Muscle of back (tissue), 11 donors: ENCODE data around the gene ZNF407. TPM values are rescaled to one million over a fixed set of nuclear protein-coding genes. Genes with fewer than 3 reads are reported as not detected.

Source experiments
- DNase-seq, 3 donors: peaks; one replicate each; pipeline versions ENCODE4 v3.0.0 to v3.0.0-alpha.2; 2013
- polyA plus RNA-seq, 10 donors: library from polyadenylated mRNA; unstranded; fragments of 120-200 nt; gene quantifications; one replicate each; pipeline ENCODE4 v1.2.1, GENCODE V29; 2013; ENCODE audit not compliant: insufficient read length in 10 of 10

The ZNF407 gene
- polyA plus RNA-seq, 10 donors: 4.8 to 7.5 (median 6.0) TPM

GRCh38 chr18:75005626-75006025, 408.0 kb downstream of the ZNF407 start:
- no peak for DNase-seq

GRCh38 chr18:75008186-75008585, 410.5 kb downstream of the ZNF407 start:
- DNase-seq: no peak

- no peak for DNase-seq
Observed at GRCh38 chr18:75009296-75009695, 411.6 kb downstream of the ZNF407 start.

GRCh38 chr18:75009878-75010277, 412.2 kb downstream of the ZNF407 start:
- no peak for DNase-seq

GRCh38 chr18:75010278-75010677, 412.6 kb downstream of the ZNF407 start:
- peak in 2 of 3 donors; percentile 24 to 44 for DNase-seq

DNA sequence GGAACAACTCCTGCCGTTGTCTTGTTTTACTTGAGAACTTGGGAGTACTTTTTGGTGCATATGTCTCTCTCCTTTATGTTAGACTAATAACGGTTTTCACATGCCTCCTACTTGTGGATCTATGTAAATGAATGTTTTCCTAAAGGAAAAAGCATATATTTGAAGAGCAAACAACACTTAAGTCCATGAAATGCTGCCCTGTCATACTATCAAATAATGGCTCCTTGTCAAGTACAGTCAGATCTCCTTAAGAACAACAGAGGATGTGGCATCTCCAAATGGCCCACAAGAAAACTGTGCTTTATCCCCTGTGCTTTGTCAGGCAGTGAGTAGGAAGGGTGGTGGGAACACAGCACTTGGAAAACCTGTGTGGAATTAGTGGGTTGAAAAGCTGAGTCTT, 413.0 kb downstream of the ZNF407 start:
- no peak for DNase-seq

- DNase-seq: no peak
Observed at GRCh38 chr18:75016025-75016717, 418.5 kb downstream of the ZNF407 start.

GRCh38 chr18:75023473-75023872, 425.8 kb downstream of the ZNF407 start:
- no peak for DNase-seq

DNA sequence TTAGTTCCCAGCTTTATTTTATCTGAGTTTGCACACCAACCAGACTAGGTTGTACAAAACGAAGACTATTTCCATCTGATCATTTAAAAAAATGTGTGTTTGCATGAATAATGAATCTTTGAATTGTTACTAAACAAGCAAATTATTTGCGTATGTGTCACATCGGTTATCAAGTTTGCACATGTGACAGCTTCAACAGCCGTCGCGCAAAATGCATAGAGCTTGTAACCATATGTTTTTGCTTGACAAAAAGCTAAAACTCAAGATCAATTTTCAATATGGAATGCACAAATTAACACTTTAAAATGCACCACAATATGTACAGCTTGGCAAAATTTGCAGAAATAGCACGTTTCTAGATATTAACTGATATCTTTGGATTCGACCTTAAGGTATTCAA, 427.2 kb downstream of the ZNF407 start:
- no peak for DNase-seq

DNA sequence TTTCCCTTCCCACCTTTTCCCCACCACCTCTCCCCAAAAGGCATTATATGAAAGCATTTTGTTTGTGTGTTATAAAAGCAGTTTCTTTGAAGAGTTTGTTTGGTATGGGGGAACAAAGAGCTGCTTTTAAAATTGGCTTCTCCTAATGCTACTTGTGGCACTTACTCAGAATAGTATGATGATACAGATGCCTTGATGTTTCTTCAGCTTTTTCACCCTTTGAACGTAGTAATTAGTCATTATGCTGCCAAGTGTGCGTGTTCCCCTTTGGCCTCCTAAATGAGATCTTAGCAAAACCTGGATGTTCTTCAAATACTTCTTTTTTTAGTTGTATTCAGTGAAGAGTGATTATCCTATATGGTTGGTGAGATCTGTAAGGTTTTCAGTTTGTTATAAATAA, 427.9 kb downstream of the ZNF407 start:
- DNase-seq: no peak

- DNase-seq: no peak
Observed at GRCh38 chr18:75029481-75029880, 431.8 kb downstream of the ZNF407 start.

GRCh38 chr18:75031717-75032317, 434.1 kb downstream of the ZNF407 start:
- no peak for DNase-seq

DNA sequence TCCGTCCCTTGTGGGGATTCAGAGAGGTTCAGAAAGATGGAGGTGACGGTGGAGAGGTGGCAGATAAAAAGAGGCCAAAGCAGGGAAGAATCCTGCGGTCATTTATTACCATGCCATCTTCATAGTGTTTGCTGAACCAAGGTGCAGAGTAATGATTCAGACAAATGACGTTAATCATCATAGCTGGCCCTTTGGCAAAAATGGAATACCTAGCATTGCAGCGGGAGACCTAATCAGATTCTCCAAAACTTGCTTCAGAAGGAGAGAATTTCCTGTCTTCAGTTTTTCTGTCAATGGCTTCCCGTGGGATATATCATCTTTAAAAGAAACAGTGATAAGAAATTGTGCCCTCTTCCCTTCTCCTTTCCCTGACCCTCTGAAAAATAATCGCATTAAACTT, 435.8 kb downstream of the ZNF407 start:
- no peak for DNase-seq

- DNase-seq: no peak
Observed at GRCh38 chr18:75034937-75035336, 437.3 kb downstream of the ZNF407 start.

DNA sequence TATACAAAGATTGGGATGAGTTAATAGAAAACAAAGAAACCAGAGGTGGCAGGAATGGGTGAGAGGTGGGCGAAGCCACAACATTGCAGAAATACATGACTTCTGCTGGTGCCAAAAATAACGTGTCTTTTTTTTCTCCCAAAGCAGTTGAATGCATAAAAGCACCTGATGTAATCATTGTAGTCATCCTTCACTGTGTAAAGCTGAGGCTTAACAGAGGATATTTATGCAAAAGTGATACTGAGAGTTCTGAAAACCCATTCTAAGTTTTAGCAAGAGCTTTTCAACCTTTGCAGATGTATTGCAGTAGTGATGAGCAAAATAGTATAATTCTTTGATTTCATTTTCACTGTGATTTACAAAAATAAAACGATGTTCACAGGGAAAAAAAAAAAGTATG, 438.3 kb downstream of the ZNF407 start:
- no peak for DNase-seq

- DNase-seq: no peak
Observed at GRCh38 chr18:75036917-75037688, 439.4 kb downstream of the ZNF407 start.

- no peak for DNase-seq
Observed at GRCh38 chr18:75037689-75037955, 440.0 kb downstream of the ZNF407 start.

GRCh38 chr18:75041586-75041985, 443.9 kb downstream of the ZNF407 start:
- DNase-seq: peak in 1 of 3 donors; percentile 21

- no peak for DNase-seq
Observed at GRCh38 chr18:75043478-75043877, 445.8 kb downstream of the ZNF407 start.

DNA sequence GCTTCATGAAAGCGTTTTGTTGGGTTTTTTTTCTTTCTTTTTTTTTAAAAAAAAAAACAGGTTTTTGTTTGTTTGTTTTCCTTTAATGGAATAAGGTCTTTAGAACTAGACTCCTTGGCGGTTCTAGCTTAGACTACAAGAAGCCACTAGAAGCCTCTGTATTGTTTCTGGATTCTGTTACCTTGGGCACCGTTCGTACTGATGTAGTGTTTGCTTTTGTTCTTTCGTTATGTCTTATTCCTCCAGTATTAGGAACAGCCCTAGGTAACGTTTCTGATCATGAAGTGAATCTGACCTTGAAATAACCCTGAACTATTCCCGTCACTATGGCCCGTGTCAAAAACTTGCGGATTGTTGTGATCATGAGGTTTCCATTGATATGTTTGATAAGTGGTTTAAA, 446.6 kb downstream of the ZNF407 start:
- no peak for DNase-seq

- DNase-seq: no peak
Observed at GRCh38 chr18:75044791-75045190, 447.1 kb downstream of the ZNF407 start.

GRCh38 chr18:75045272-75045671, 447.6 kb downstream of the ZNF407 start:
- no peak for DNase-seq

DNA sequence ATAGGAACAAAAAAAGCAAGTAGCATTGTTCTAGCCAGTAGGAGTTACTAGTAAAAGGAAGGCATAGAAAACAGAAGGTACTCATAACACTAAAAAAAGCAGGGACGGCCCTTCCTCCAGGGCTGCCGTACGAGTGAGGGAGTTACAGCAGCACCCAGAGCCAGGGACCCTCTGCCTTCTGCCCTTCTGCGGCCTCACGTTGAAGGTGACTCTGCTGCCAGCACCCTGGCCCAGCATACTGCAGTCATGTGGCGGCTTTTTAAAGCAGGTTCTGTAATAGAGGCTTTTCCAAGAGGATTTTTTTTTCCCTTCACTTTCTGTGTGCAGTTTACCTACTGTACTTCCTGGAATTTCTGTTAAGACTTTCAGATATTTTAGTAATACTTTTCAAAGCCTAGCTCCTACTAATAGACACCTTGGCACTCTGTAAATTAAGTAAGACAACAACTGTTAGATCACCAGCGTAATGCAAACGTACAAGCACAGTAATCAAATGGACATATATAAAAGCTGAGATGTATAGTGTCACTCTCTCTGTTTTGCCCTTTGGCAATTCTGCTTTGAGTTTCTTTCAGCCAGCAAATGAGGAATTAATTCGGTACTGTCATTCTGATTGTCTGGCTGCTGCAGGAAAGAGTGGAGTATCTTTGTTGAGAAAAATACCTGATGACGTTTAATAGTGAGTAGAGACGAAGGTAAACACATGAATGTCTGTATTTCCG, 449.7 kb downstream of the ZNF407 start:
- DNase-seq: no peak
